Stomach (tissue), 9 donors: ENCODE data around the gene TMEM207. TPM values are rescaled to one million over a fixed set of nuclear protein-coding genes. Genes with fewer than 3 reads are reported as not detected.

Experiments used
- DNase-seq, 2 donors: peaks; one replicate each; pipeline versions ENCODE4 v3.0.0 to v3.0.0-alpha.2; 2013 to 2019
- H3K27ac ChIP-seq, 5 donors: fragments of 200-600 bp in 4 of 5; sonication (generic) in 4 of 5; one replicate each; pipeline ENCODE4 v1.5.1; 2013 to 2019; ENCODE audit warnings: mild to moderate bottlenecking in 1 of 5, moderate library complexity in 1 of 5
- H3K27me3 ChIP-seq, 3 donors: fragments of 200-600 bp; sonication (generic); one replicate each; pipeline ENCODE4 v1.5.1; 2017 to 2019; ENCODE audit warnings: mixed run types in 1 of 3
- H3K36me3 ChIP-seq, 4 donors: fragments of 200-600 bp; sonication (generic); 1 replicate in 3 of 4; 2 replicates in 1 of 4; pipeline ENCODE4 v1.5.1; 2016 to 2019
- H3K4me1 ChIP-seq, 4 donors: fragments of 200-600 bp; sonication (generic); one replicate each; pipeline ENCODE4 v1.5.1; 2016 to 2019
- H3K4me3 ChIP-seq, 4 donors: fragments of 200-600 bp; sonication (generic) in 3 of 4; one replicate each; pipeline ENCODE4 v1.5.1; 2016 to 2019; ENCODE audit warnings: mild to moderate bottlenecking in 1 of 4
- H3K9me3 ChIP-seq, 4 donors: fragments of 200-600 bp; sonication (generic); one replicate each; pipeline ENCODE4 v1.5.1; 2016 to 2019
- CTCF ChIP-seq, 7 experiments: fragments of 450-650 bp in 4 of 7; fragments of 200-600 bp in 3 of 7; sonication (generic) in 3 of 7; IDR thresholded peaks; one replicate each; pipeline ENCODE4 v1.5.1; 2016 to 2019; ENCODE audit warnings: antibody characterized with exemption in 7 of 7, control low read depth in 2 of 7, mild to moderate bottlenecking in 1 of 7
- EP300 ChIP-seq: sonication (generic); formaldehyde crosslinking; IDR thresholded peaks from one replicate; pipeline ENCODE4 v1.6.1; 2017; ENCODE audit warnings: antibody characterized with exemption
- POLR2A ChIP-seq, 4 donors: fragments of 450-650 bp; IDR thresholded peaks; one replicate each; pipeline ENCODE4 v1.6.1; 2016; ENCODE audit warnings: antibody characterized with exemption in 4 of 4, control low read depth in 2 of 4, mild to moderate bottlenecking in 1 of 4, moderate library complexity in 1 of 4
- POLR2AphosphoS5 ChIP-seq, 3 donors: sonication (generic); formaldehyde crosslinking; IDR thresholded peaks; one replicate each; pipeline ENCODE4 v1.6.1; 2016; ENCODE audit warnings: antibody characterized with exemption in 3 of 3
- WGBS, 5 donors: extraction: QIAGEN DNeasy Blood & Tissue Kit in 3 of 5; methylation state at CpG; one replicate each; pipeline versions ENCODE4 v1.1.5 to v1.1.7; 2013 to 2018; 5-methylcytosine and 5-hydroxymethylcytosine counted together
- intact Hi-C: fragments of 100-400 bp; cut with DNase I; formaldehyde crosslinking; loops from one replicate; pipeline ENCODE4 v1.15.1; 2023; ENCODE audit warnings: low total_unique reads
- polyA plus RNA-seq, 3 donors: library from polyadenylated mRNA; stranded (reverse); fragments of 200-250 nt; gene quantifications; one replicate each; pipeline ENCODE4 v1.2.3, GENCODE V29; 2013
- total RNA-seq, 5 donors: library from RNA; depleted of rRNA; stranded (reverse); fragments of >200 nt; gene quantifications; one replicate each; pipeline versions ENCODE4 v1.1.0 to v1.2.3, GENCODE V29; 2014 to 2016
- donor health status: healthy with polysubstance abuse.
- donor health status: Bipolar disorder and iron deficiency.
- donor health status: healthy.

Gene TMEM207
- total and polyA plus RNA-seq, 8 donors = not detected

- Histone ChIP-seq H3K27ac (no peak overlapping the region), H3K4me1 (no peaks in the 10 kb centered on the region), H3K36me3 (no peaks in the 10 kb centered on the region), H3K27me3 (no peaks in the 10 kb centered on the region), H3K4me3 (no peak overlapping the region), H3K9me3 (no peaks in the 10 kb centered on the region)
- TF ChIP-seq EP300 = no peak
- no peak for TF ChIP-seq POLR2AphosphoS5 (IDR thresholded peaks at IDR 0.05)
- no peak for TF ChIP-seq CTCF (IDR thresholded peaks at IDR 0.05)
- TF ChIP-seq POLR2A (IDR thresholded peaks at IDR 0.05) = no peak
- DNase-seq = no peak
- intact Hi-C loops = no loop called here
Observed at GRCh38 chr3:190396001-190396400, 53.7 kb downstream of the TMEM207 start.

GRCh38 chr3:190388703-190389102 lies 61.0 kb downstream of the TMEM207 start:
- 53 to 78% (median 70%) methylated on average over 3 of the region's 3 CpGs for WGBS, 5 donors
- TF ChIP-seq EP300 = no peak
- no peak for TF ChIP-seq CTCF (IDR thresholded peaks at IDR 0.05)
- no peak for TF ChIP-seq POLR2A (IDR thresholded peaks at IDR 0.05)
- TF ChIP-seq POLR2AphosphoS5 (IDR thresholded peaks at IDR 0.05) = no peak
- intact Hi-C loops = no loop called here
- Histone ChIP-seq H3K27ac (no peak overlapping the region), H3K9me3 (no peaks in the 10 kb centered on the region), H3K27me3 (no peaks in the 10 kb centered on the region), H3K36me3 (no peaks in the 10 kb centered on the region), H3K4me3 (no peak overlapping the region), H3K4me1 (no peaks in the 10 kb centered on the region)
- no peak for DNase-seq

GRCh38 chr3:190387578-190388213 lies 62.0 kb downstream of the TMEM207 start, which contains the start of gene CLDN16:
Gene CLDN16, plus strand, starts transcription at chr3:190388163. Its CDS starts 167 bp downstream, at chr3:190388330.
- no peak within 1 kb of the TSS for H3K27ac ChIP-seq
- H3K36me3 ChIP-seq = no peaks in the 10 kb centered on the region
- intact Hi-C loops = no loop called here
- H3K27me3 ChIP-seq = no peaks in the 10 kb centered on the region
- WGBS, 5 donors = 78 to 89% (median 86%) methylated on average over 12 of the region's 12 CpGs
- no peaks in the 10 kb centered on the region for H3K9me3 ChIP-seq
- no peak for DNase-seq
- H3K4me3 ChIP-seq = no peak within 1 kb of the TSS
- TF ChIP-seq CTCF (IDR thresholded peaks at IDR 0.05) = no peak
- no peak for TF ChIP-seq POLR2AphosphoS5 (IDR thresholded peaks at IDR 0.05)
- TF ChIP-seq EP300 = no peak
- TF ChIP-seq POLR2A (IDR thresholded peaks at IDR 0.05) = no peak
- no peaks in the 10 kb centered on the region for H3K4me1 ChIP-seq

- TF ChIP-seq EP300 (no peak), CTCF (IDR thresholded peaks at IDR 0.05) (no peak), POLR2A (IDR thresholded peaks at IDR 0.05) (no peak), POLR2AphosphoS5 (IDR thresholded peaks at IDR 0.05) (no peak)
- 65 to 77% (median 69%) methylated on average over 8 of the region's 8 CpGs for WGBS, 5 donors
- Histone ChIP-seq H3K36me3 (no peaks in the 10 kb centered on the region), H3K4me3 (no peak overlapping the region), H3K27me3 (no peaks in the 10 kb centered on the region), H3K27ac (no peak overlapping the region), H3K9me3 (no peaks in the 10 kb centered on the region), H3K4me1 (no peaks in the 10 kb centered on the region)
- intact Hi-C loops = no loop called here
- DNase-seq = no peak
Observed at GRCh38 chr3:190385731-190386688, 63.7 kb downstream of the TMEM207 start.
